CD14-positive monocyte (primary cell): ENCODE measurements around the gene CSNK1A1L. TPM values are rescaled to one million over a fixed set of nuclear protein-coding genes. Genes with fewer than 3 reads are reported as not detected.

Source experiments
- DNase-seq, 3 donors: peaks; one replicate each; pipeline ENCODE4 v3.0.0-alpha.2; 2011 to 2022
- H2AFZ ChIP-seq: 2 replicates; pipeline ENCODE4 v1.6.0; 2012; ENCODE audit warnings: mild to moderate bottlenecking, low read depth, low read length, inconsistent platforms; ENCODE audit not compliant: insufficient read depth, poor library complexity, severe bottlenecking
- H3K27ac ChIP-seq, 2 donors: 1 replicate in 1 of 2; 2 replicates in 1 of 2; pipeline ENCODE4 v1.5.1; 2012 to 2013; ENCODE audit warnings: low read length in 2 of 2, control low read depth in 1 of 2, inconsistent platforms in 1 of 2, low read depth in 1 of 2, mild to moderate bottlenecking in 1 of 2
- H3K27me3 ChIP-seq, 2 donors: one replicate each; pipeline versions ENCODE4 v1.6.0 to v1.6.1; 2011 to 2013; ENCODE audit warnings: low read length in 2 of 2; ENCODE audit not compliant: control insufficient read depth in 2 of 2, insufficient read depth in 2 of 2
- H3K36me3 ChIP-seq, 2 donors: replicated peaks in 1 of 2; 1 replicate in 1 of 2; 2 replicates in 1 of 2; pipeline versions ENCODE4 v1.5.1 to v1.6.1; 2012 to 2013; ENCODE audit warnings: low read length in 2 of 2, control low read depth in 1 of 2, inconsistent platforms in 1 of 2, mild to moderate bottlenecking in 1 of 2; ENCODE audit not compliant: insufficient read depth in 2 of 2, control insufficient read depth in 1 of 2
- H3K4me1 ChIP-seq, 2 donors: 1 replicate in 1 of 2; 2 replicates in 1 of 2; pipeline versions ENCODE4 v1.5.1 to v1.6.1; 2012 to 2013; ENCODE audit warnings: low read length in 2 of 2, control low read depth in 1 of 2, inconsistent platforms in 1 of 2, mild to moderate bottlenecking in 1 of 2, moderate library complexity in 1 of 2; ENCODE audit not compliant: insufficient read depth in 2 of 2, control insufficient read depth in 1 of 2
- H3K4me2 ChIP-seq: replicated peaks from 2 replicates; pipeline ENCODE3; 2012; ENCODE audit warnings: low read length, moderate library complexity, mild to moderate bottlenecking; ENCODE audit not compliant: poor library complexity, severe bottlenecking; ENCODE audit errors: extremely low read depth
- H3K4me3 ChIP-seq, 3 experiments: fragments of 200-600 bp in 1 of 3; sonication (generic) in 1 of 3; replicated peaks in 1 of 3; 1 replicate in 2 of 3; 2 replicates in 1 of 3; pipeline ENCODE4 v1.5.1; 2011 to 2013; ENCODE audit warnings: low read length in 3 of 3, mild to moderate bottlenecking in 3 of 3, control low read depth in 2 of 3, low read depth in 2 of 3, inconsistent platforms in 1 of 3, moderate library complexity in 1 of 3
- H3K79me2 ChIP-seq: 2 replicates; pipeline ENCODE4 v1.6.0; 2012; ENCODE audit warnings: mild to moderate bottlenecking, control low read depth, inconsistent platforms, low read length, moderate library complexity; ENCODE audit not compliant: insufficient read depth
- H3K9ac ChIP-seq: 2 replicates; pipeline ENCODE4 v1.6.0; 2017; ENCODE audit warnings: low read length, mild to moderate bottlenecking; ENCODE audit not compliant: insufficient read depth, poor library complexity, severe bottlenecking
- H3K9me3 ChIP-seq, 2 donors: replicated peaks in 1 of 2; 1 replicate in 1 of 2; 2 replicates in 1 of 2; pipeline versions ENCODE4 v1.5.1 to v1.6.1; 2012 to 2013; ENCODE audit warnings: low read length in 2 of 2, control low read depth in 1 of 2; ENCODE audit not compliant: control insufficient read depth in 1 of 2, insufficient read depth in 1 of 2
- H4K20me1 ChIP-seq: 2 replicates; pipeline ENCODE4 v1.6.0; 2012; ENCODE audit warnings: mild to moderate bottlenecking, low read length, control low read depth, moderate library complexity; ENCODE audit not compliant: insufficient read depth
- H3K27ac Mint-ChIP-seq, 7 donors: one replicate each; pipeline ENCODE4 v1.8.0; 2020; ENCODE audit warnings: mild to moderate bottlenecking in 7 of 7, mixed read lengths in 7 of 7, moderate library complexity in 6 of 7, inconsistent platforms in 2 of 7
- H3K27me3 Mint-ChIP-seq, 3 donors: one replicate each; pipeline ENCODE4 v1.8.0; 2021 to 2022; ENCODE audit warnings: low read depth in 3 of 3, mild to moderate bottlenecking in 3 of 3, mixed read lengths in 3 of 3, moderate library complexity in 3 of 3, inconsistent platforms in 1 of 3
- H3K36me3 Mint-ChIP-seq, 2 donors: one replicate each; pipeline ENCODE4 v1.8.0; 2020; ENCODE audit warnings: mixed read lengths in 2 of 2, inconsistent platforms in 1 of 2, mild to moderate bottlenecking in 1 of 2
- H3K4me1 Mint-ChIP-seq: one replicate; pipeline ENCODE4 v1.8.0; 2020; ENCODE audit warnings: mild to moderate bottlenecking, mixed read lengths
- H3K4me3 Mint-ChIP-seq, 2 donors: one replicate each; pipeline ENCODE4 v1.8.0; 2020; ENCODE audit warnings: mild to moderate bottlenecking in 2 of 2, mixed read lengths in 2 of 2, moderate library complexity in 1 of 2
- H3K9me3 Mint-ChIP-seq, 7 donors: one replicate each; pipeline ENCODE4 v1.8.0; 2020 to 2022; ENCODE audit warnings: mixed read lengths in 7 of 7, mild to moderate bottlenecking in 6 of 7, moderate library complexity in 6 of 7, inconsistent platforms in 2 of 7
- CTCF ChIP-seq: fragments of 200-600 bp; IDR thresholded peaks from one replicate; pipeline ENCODE4 v1.8.0; 2022; ENCODE audit warnings: antibody characterized with exemption, mild to moderate bottlenecking
- WGBS: methylation state at CpG from one replicate; pipeline ENCODE4 v1.1.5; 2013; ENCODE audit warnings: missing lambda C conversion rate; ENCODE audit not compliant: insufficient coverage; 5-methylcytosine and 5-hydroxymethylcytosine counted together
- intact Hi-C, 2 donors: fragments of 100-400 bp; cut with micrococcal nuclease; formaldehyde crosslinking; loops; one replicate each; pipeline versions ENCODE4 v1.15.0 to v1.15.1; 2023
- polyA plus RNA-seq, 3 donors: library from polyadenylated mRNA; depleted of rRNA in 1 of 3; unstranded in 2 of 3; stranded (reverse) in 1 of 3; fragments of 300-500 nt in 2 of 3; fragments of >200 nt in 1 of 3; fragmentation: Illumina TruSeq in 2 of 3; gene quantifications; 1 replicate in 2 of 3; 2 replicates in 1 of 3; pipeline ENCODE4 v1.2.3, GENCODE V29; 2012 to 2021

The CSNK1A1L gene
- polyA plus RNA-seq, 3 donors = 0.07 TPM; not detected in 2

- H2AFZ ChIP-seq = no peak overlapping the region
- no peaks in the 10 kb centered on the region for H4K20me1 ChIP-seq
- DNase-seq = no peak
- H3K4me2 ChIP-seq = no peak overlapping the region
- H3K79me2 ChIP-seq = no peaks in the 10 kb centered on the region
- H3K36me3 ChIP-seq = no peaks in the 10 kb centered on the region
- intact Hi-C loops = no loop called here
- Mint-ChIP-seq H3K9me3 (peaks cover 0 to 11% (median 3%) of the 10 kb centered on the region in 7 donors), H3K36me3 (no peaks in the 10 kb centered on the region), H3K4me1 (no peaks in the 10 kb centered on the region), H3K27me3 (peaks cover 0 to 1% (median 0%) of the 10 kb centered on the region in 3 donors), H3K27ac (no peak overlapping the region), H3K4me3 (no peak overlapping the region)
- H3K4me3 ChIP-seq = no peak overlapping the region
- H3K4me1 ChIP-seq = no peaks in the 10 kb centered on the region
- H3K27me3 ChIP-seq = no peaks in the 10 kb centered on the region
- TF ChIP-seq CTCF = no peak
- no peak overlapping the region for H3K27ac ChIP-seq
- H3K9ac ChIP-seq = no peak overlapping the region
- WGBS = no CpG with 5 or more reads among the region's 3 CpGs
- peaks cover 0 to 3% of the 10 kb centered on the region in 2 donors for H3K9me3 ChIP-seq
Measured at GRCh38 chr13:37131092-37131491, 25.6 kb upstream of the CSNK1A1L start.

- H3K9ac ChIP-seq = no peak overlapping the region
- H3K4me3 Mint-ChIP-seq = no peak overlapping the region
- H3K27me3 Mint-ChIP-seq = peaks cover 0 to 1% (median 0%) of the 10 kb centered on the region in 3 donors
- H3K79me2 ChIP-seq = no peaks in the 10 kb centered on the region
- H3K9me3 Mint-ChIP-seq = peaks cover 0 to 11% (median 3%) of the 10 kb centered on the region in 7 donors
- H3K4me2 ChIP-seq = no peak overlapping the region
- H4K20me1 ChIP-seq = no peaks in the 10 kb centered on the region
- H3K4me1 ChIP-seq = no peaks in the 10 kb centered on the region
- no peaks in the 10 kb centered on the region for H3K4me1 Mint-ChIP-seq
- 83% methylated on average over 1 of the region's 4 CpGs for WGBS
- no peak for TF ChIP-seq CTCF
- DNase-seq = no peak
- no peak overlapping the region for H3K27ac ChIP-seq
- peaks cover 0 to 3% of the 10 kb centered on the region in 2 donors for H3K9me3 ChIP-seq
- intact Hi-C loops = no loop called here
- no peaks in the 10 kb centered on the region for H3K27me3 ChIP-seq
- H3K27ac Mint-ChIP-seq = no peak overlapping the region
- no peaks in the 10 kb centered on the region for H3K36me3 Mint-ChIP-seq
- H3K36me3 ChIP-seq = no peaks in the 10 kb centered on the region
- H2AFZ ChIP-seq = no peak overlapping the region
- H3K4me3 ChIP-seq = no peak overlapping the region
Measured at GRCh38 chr13:37129866-37130265, 24.4 kb upstream of the CSNK1A1L start.
